ENCODE measurements around the gene SLC22A3.

GRCh38 chr6:160430203-160430602, 82.0 kb downstream of the SLC22A3 start:
- TF ChIP-seq POLR2A (IDR thresholded peaks at IDR 0.05) (no peak), CTCF (IDR thresholded peaks at IDR 0.05) (no peak)
